ENCODE measurements around the gene NMUR2. TPM values are rescaled to one million over a fixed set of nuclear protein-coding genes. Genes with fewer than 3 reads are reported as not detected.

Gene NMUR2
- total and polyA plus RNA-seq, 12 donors = 0.03 TPM; not detected in 11

DNA sequence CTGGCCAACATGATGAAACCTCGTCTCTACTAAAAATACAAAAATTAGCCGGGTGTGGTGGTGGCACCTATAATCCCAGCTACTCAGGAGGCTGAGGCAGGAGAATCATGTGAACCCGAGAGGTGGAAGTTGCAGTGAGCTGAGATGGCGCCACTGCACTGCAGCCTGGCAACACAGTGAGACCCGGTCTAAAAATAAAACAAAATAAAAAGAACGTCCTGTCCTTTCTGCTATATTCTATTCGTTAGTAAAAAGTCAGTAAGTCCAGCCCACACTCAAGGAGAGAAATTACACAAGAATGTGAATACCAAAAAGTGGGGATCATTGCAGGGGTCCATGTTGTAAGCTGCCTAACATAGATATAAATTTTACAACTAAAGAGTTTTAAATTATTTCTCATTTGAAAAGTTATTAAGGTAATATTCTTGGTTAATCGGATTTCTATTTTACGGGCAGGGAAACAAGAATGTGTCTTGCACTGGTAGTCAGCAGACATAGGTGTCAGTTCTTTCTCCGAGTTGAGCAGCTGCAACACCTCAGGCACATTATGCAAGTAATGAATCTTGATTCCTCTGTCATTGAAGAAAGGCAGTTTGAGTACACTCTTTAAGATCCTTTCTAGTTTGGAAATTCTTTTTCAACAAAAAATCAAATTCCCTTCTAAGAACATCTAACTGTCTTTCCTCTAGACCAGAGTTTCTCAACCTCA, 24.5 kb downstream of the NMUR2 start:
- WGBS, 4 donors = 68 to 76% (median 71%) methylated on average over 10 of the region's 10 CpGs
- intact Hi-C loops (cut with DNase I) = no loop called here

DNA sequence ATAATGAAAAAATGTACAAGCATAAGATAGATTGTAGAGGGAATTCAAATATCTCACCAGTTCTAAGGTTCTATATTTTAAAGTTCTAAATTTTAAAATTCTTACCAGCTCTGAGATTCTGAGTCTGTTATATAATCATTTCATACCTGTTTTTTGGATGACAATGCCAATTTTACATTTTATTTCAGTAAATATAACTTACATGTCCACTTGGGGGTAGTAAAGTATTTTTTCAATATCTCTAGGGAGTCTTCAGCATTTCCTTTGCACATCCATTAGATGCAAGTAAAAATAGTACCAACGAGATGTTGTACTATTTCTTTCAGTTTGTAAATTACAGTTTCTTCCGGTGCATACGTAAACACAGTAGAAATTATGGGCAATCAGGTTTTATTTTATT, 25.7 kb downstream of the NMUR2 start:
- TF ChIP-seq POLR2A (IDR thresholded peaks at IDR 0.05) (no peak), CTCF (IDR thresholded peaks at IDR 0.05) (peak in 2 of 6 experiments; percentile 18 to 19)
- Histone ChIP-seq H3K27ac (no peak overlapping the region), H3K4me1 (replicated peaks in 1 of 2) (no peaks in the 10 kb centered on the region), H3K36me3 (replicated peaks in 1 of 2) (no peaks in the 10 kb centered on the region), H3K4me3 (no peak overlapping the region), H3K27me3 (no peaks in the 10 kb centered on the region), H3K9me3 (replicated peaks in 1 of 3) (no peaks in the 10 kb centered on the region)
- intact Hi-C loops (cut with DNase I) = no loop called here
- 48 to 66% (median 58%) methylated on average over 3 of the region's 3 CpGs for WGBS, 4 donors
- DNase-seq = no peak

More for the DNA sequence above, 24.5 kb downstream of the NMUR2 start:
- no peaks in the 10 kb centered on the region for H3K9me3 ChIP-seq (replicated peaks in 1 of 3)
- no peaks in the 10 kb centered on the region for H3K4me1 ChIP-seq (replicated peaks in 1 of 2)
- H3K27ac ChIP-seq = no peak overlapping the region
- TF ChIP-seq POLR2A (IDR thresholded peaks at IDR 0.05) = no peak
- TF ChIP-seq CTCF (IDR thresholded peaks at IDR 0.05) = no peak
- H3K4me3 ChIP-seq = no peak overlapping the region
- DNase-seq = no peak
- H3K27me3 ChIP-seq = no peaks in the 10 kb centered on the region
- H3K36me3 ChIP-seq (replicated peaks in 1 of 2) = no peaks in the 10 kb centered on the region

DNA sequence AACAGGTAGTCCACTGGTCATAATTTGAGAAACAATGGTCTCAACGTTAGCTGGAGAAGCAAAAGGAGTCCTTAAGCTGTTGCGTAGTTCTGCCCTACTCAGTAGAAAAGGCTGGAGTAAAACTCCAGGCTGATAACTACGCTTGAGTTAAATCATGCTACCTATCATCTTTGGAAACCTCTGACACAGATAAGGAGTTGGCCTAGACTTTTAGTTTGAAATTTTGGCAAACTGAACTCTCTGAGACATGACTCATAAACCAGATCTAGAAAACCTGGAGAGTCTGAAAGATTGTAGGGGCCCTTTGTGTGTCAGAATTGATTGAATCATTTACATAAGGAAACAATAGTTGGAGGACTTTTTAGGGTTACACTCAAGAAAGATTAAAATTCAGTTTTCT, 26.3 kb downstream of the NMUR2 start:
- no peak for TF ChIP-seq POLR2A (IDR thresholded peaks at IDR 0.05)
- TF ChIP-seq CTCF (IDR thresholded peaks at IDR 0.05) = no peak
- Histone ChIP-seq H3K9me3 (replicated peaks in 1 of 3) (no peaks in the 10 kb centered on the region), H3K36me3 (replicated peaks in 1 of 2) (no peaks in the 10 kb centered on the region), H3K4me3 (no peak overlapping the region), H3K4me1 (replicated peaks in 1 of 2) (no peaks in the 10 kb centered on the region), H3K27ac (no peak overlapping the region), H3K27me3 (no peaks in the 10 kb centered on the region)
- intact Hi-C loops (cut with DNase I) = no loop called here
- WGBS, 4 donors = 30 to 44% (median 34%) methylated on average over 3 of the region's 3 CpGs
- DNase-seq = no peak

DNA sequence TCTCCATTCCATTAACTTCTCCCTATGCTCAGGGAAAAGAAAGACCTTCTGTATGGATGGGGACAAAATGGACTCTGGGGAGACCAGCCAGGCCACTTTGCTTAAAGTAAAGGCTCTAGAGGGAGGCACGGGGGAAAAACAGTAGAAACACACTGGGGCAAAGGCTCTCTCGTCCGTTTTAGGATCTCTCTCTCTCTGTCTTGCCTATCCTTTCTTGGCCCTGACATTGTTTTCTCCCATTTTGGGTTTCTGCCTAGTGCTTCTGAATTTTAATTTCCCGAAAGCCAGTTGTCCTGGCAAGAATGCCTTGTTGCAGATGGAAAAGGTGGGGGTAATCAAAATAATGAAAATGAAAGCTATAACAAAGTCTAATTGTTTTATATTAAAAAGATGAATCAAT, 28.2 kb downstream of the NMUR2 start:
- TF ChIP-seq POLR2A (IDR thresholded peaks at IDR 0.05) (no peak), CTCF (IDR thresholded peaks at IDR 0.05) (no peak)
- Histone ChIP-seq H3K9me3 (replicated peaks in 1 of 3) (no peaks in the 10 kb centered on the region), H3K27me3 (no peaks in the 10 kb centered on the region), H3K4me3 (no peak overlapping the region), H3K36me3 (replicated peaks in 1 of 2) (no peaks in the 10 kb centered on the region), H3K27ac (no peak overlapping the region), H3K4me1 (replicated peaks in 1 of 2) (no peaks in the 10 kb centered on the region)
- DNase-seq = no peak
- 59 to 70% (median 65%) methylated on average over 4 of the region's 4 CpGs for WGBS, 4 donors
- intact Hi-C loops (cut with DNase I) = no loop called here

Measured in adrenal gland (tissue), 12 donors.